Activated T-helper 2 cell treated with anti-CD3 and anti-CD28 coated beads, Interferon-gamma antibody, Interleukin-2, Interleukin-4, amounts not matched to agents 10 μg/mL and 5 μg/mL and 100 μg/mL, durations not matched to agents 14 hours and 24 hours and 36 hours (primary cell): ENCODE results near the gene PCDHA10. TPM values are rescaled to one million over a fixed set of nuclear protein-coding genes. Genes with fewer than 3 reads are reported as not detected.

ENCODE experiments used
- DNase-seq: peaks from one replicate; pipeline ENCODE4 v3.0.0; 2021; ENCODE audit warnings: low spot score
- H3K27ac Mint-ChIP-seq: one replicate; pipeline ENCODE4 v1.8.0; 2021; ENCODE audit warnings: mixed read lengths
- H3K27me3 Mint-ChIP-seq: one replicate; pipeline ENCODE4 v1.8.0; 2021; ENCODE audit warnings: low read depth, mixed read lengths
- H3K36me3 Mint-ChIP-seq: one replicate; pipeline ENCODE4 v1.8.0; 2021; ENCODE audit warnings: low read depth, mixed read lengths
- H3K4me1 Mint-ChIP-seq: one replicate; pipeline ENCODE4 v1.8.0; 2021; ENCODE audit warnings: low read depth, mixed read lengths
- H3K4me3 Mint-ChIP-seq: one replicate; pipeline ENCODE4 v1.8.0; 2021; ENCODE audit warnings: low read depth, mild to moderate bottlenecking, moderate library complexity, mixed read lengths
- H3K9me3 Mint-ChIP-seq: one replicate; pipeline ENCODE4 v1.8.0; 2021; ENCODE audit warnings: mixed read lengths
- intact Hi-C: fragments of 100-400 bp; cut with micrococcal nuclease; formaldehyde crosslinking; loops from one replicate; pipeline ENCODE4 v1.15.1; 2023
- total RNA-seq: library from RNA; stranded (reverse); gene quantifications from 2 replicates; pipeline ENCODE4 v1.2.3, GENCODE V29; 2022

Gene PCDHA10
- total RNA-seq, 1 donor from 2014 or later: not detected

GRCh38 chr5:140883927-140884697 lies 28.4 kb downstream of the PCDHA10 start:
- Mint-ChIP-seq H3K27ac (no peak overlapping the region), H3K27me3 (no peaks in the 10 kb centered on the region), H3K4me1 (no peaks in the 10 kb centered on the region), H3K9me3 (peaks cover 43% of the 10 kb centered on the region), H3K4me3 (no peak overlapping the region), H3K36me3 (no peaks in the 10 kb centered on the region)
- intact Hi-C loops: no loop called here
- DNase-seq: no peak

- no peak for DNase-seq
- no peak overlapping the region for H3K4me3 Mint-ChIP-seq
- H3K27ac Mint-ChIP-seq: no peak overlapping the region
- H3K27me3 Mint-ChIP-seq: no peaks in the 10 kb centered on the region
- H3K4me1 Mint-ChIP-seq: no peaks in the 10 kb centered on the region
- H3K36me3 Mint-ChIP-seq: no peaks in the 10 kb centered on the region
- peaks cover 12% of the 10 kb centered on the region for H3K9me3 Mint-ChIP-seq
- intact Hi-C loops: no loop called here
Measured at GRCh38 chr5:140916325-140916724, 60.6 kb downstream of the PCDHA10 start.

Other genes starting within 250 kb of the PCDHA10 start
- gene CD14, start 222.7 kb upstream of the PCDHA10 start, total RNA-seq: 0.39 TPM in 2 replicates
- gene TMCO6, start 216.4 kb upstream of the PCDHA10 start, total RNA-seq: 40.2 and 40.7 TPM in 2 replicates
- 63.0 and 65.6 TPM in 2 replicates for gene NDUFA2, start 208.3 kb upstream of the PCDHA10 start, total RNA-seq
- gene IK, start 208.1 kb upstream of the PCDHA10 start, total RNA-seq: 111 and 119 TPM in 2 replicates
- gene WDR55, start 191.0 kb upstream of the PCDHA10 start, total RNA-seq: 39.1 and 40.0 TPM in 2 replicates
- 3.2 and 3.5 TPM in 2 replicates for gene DND1, start 182.3 kb upstream of the PCDHA10 start, total RNA-seq
- gene HARS1, start 164.5 kb upstream of the PCDHA10 start, total RNA-seq: 107 and 110 TPM in 2 replicates
- gene HARS2, start 164.4 kb upstream of the PCDHA10 start, total RNA-seq: 28.0 and 30.1 TPM in 2 replicates
- 53.4 and 53.9 TPM in 2 replicates for gene ZMAT2, start 155.4 kb upstream of the PCDHA10 start, total RNA-seq
- gene PCDHA1, start 69.8 kb upstream of the PCDHA10 start, total RNA-seq: 0.07 TPM in 1 of 2 replicates, not detected in the other
- gene PCDHA2, start 61.0 kb upstream of the PCDHA10 start, total RNA-seq: not detected in 2 replicates
- gene PCDHA3, start 54.8 kb upstream of the PCDHA10 start, total RNA-seq: not detected in 2 replicates
- gene PCDHA4, start 48.8 kb upstream of the PCDHA10 start, total RNA-seq: not detected in 2 replicates
- gene PCDHA5, start 34.3 kb upstream of the PCDHA10 start, total RNA-seq: not detected in 2 replicates
- not detected in 2 replicates for gene PCDHA6, start 27.9 kb upstream of the PCDHA10 start, total RNA-seq
- gene PCDHA7, start 21.6 kb upstream of the PCDHA10 start, total RNA-seq: not detected in 2 replicates
- gene PCDHA8, start 14.7 kb upstream of the PCDHA10 start, total RNA-seq: not detected in 2 replicates
- not detected in 2 replicates for gene PCDHA9, start 7.5 kb upstream of the PCDHA10 start, total RNA-seq
- not detected in 2 replicates for gene PCDHA11, start 13.1 kb downstream of the PCDHA10 start, total RNA-seq
- not detected in 2 replicates for gene PCDHA12, start 19.4 kb downstream of the PCDHA10 start, total RNA-seq
- not detected in 2 replicates for gene PCDHA13, start 26.2 kb downstream of the PCDHA10 start, total RNA-seq
- gene PCDHAC1, start 70.4 kb downstream of the PCDHA10 start, total RNA-seq: not detected in 2 replicates
- not detected in 2 replicates for gene PCDHAC2, start 110.6 kb downstream of the PCDHA10 start, total RNA-seq
- not detected in 2 replicates for gene PCDHB1, start 195.5 kb downstream of the PCDHA10 start, total RNA-seq
- 0.11 and 0.25 TPM in 2 replicates for gene PCDHB2, start 238.7 kb downstream of the PCDHA10 start, total RNA-seq
- not detected in 2 replicates for gene PCDHB3, start 244.6 kb downstream of the PCDHA10 start, total RNA-seq